Prostate gland (tissue), 2 donors: ENCODE measurements around the gene LZTS2. TPM values are rescaled to one million over a fixed set of nuclear protein-coding genes. Genes with fewer than 3 reads are reported as not detected.

Source experiments
- DNase-seq: peaks from one replicate; pipeline ENCODE4 v3.0.0-alpha.2; 2019; ENCODE audit warnings: low spot score
- H3K27ac ChIP-seq, 2 donors: fragments of 200-600 bp; sonication (generic); 2 replicates each; pipeline ENCODE4 v1.5.1; 2017 to 2019
- H3K27me3 ChIP-seq: fragments of 200-600 bp; sonication (generic); replicated peaks from 2 replicates; pipeline ENCODE4 v1.5.1; 2019; ENCODE audit not compliant: insufficient read depth
- H3K36me3 ChIP-seq, 2 donors: fragments of 200-600 bp; sonication (generic); 1 replicate in 1 of 2; 2 replicates in 1 of 2; pipeline versions ENCODE4 v1.5.1 to v1.8.1; 2017 to 2019
- H3K4me1 ChIP-seq: fragments of 200-600 bp; sonication (generic); replicated peaks from 2 replicates; pipeline ENCODE4 v1.5.1; 2019
- H3K4me3 ChIP-seq, 2 donors: fragments of 200-600 bp; sonication (generic); 2 replicates each; pipeline ENCODE4 v1.5.1; 2017 to 2019
- H3K9me3 ChIP-seq: fragments of 200-600 bp; sonication (generic); 2 replicates; pipeline ENCODE4 v1.5.1; 2017
- POLR2A ChIP-seq: fragments of 450-650 bp; IDR thresholded peaks from one replicate; pipeline ENCODE4 v1.6.1; 2016; ENCODE audit warnings: antibody characterized with exemption, mild to moderate bottlenecking
- POLR2AphosphoS5 ChIP-seq: sonication (generic); formaldehyde crosslinking; IDR thresholded peaks from one replicate; pipeline ENCODE4 v1.6.1; 2017; ENCODE audit warnings: antibody characterized with exemption
- WGBS: methylation state at CpG from one replicate; pipeline ENCODE4 v1.1.5; 2018; 5-methylcytosine and 5-hydroxymethylcytosine counted together
- intact Hi-C: fragments of 100-400 bp; cut with DNase I; formaldehyde crosslinking; loops from one replicate; pipeline ENCODE4 v1.14.2; 2022
- total RNA-seq, 2 donors: library from RNA; depleted of rRNA; stranded (reverse); fragments of >200 nt; gene quantifications; one replicate each; pipeline ENCODE4 v1.1.0, GENCODE V29; 2016
- TF ChIP-seq, protein P1 (sequence below), 4 experiments: fragments of 200-600 bp in 2 of 4; fragments of 450-650 bp in 2 of 4; sonication (generic) in 2 of 4; IDR thresholded peaks; 1 replicate in 3 of 4; 2 replicates in 1 of 4; pipeline ENCODE4 v1.5.1; 2016 to 2019; ENCODE audit warnings: antibody characterized with exemption in 4 of 4, mild to moderate bottlenecking in 2 of 4, moderate library complexity in 2 of 4

The LZTS2 gene
- total RNA-seq, 2 donors from 2014 or later, result 108 to 189 TPM

GRCh38 chr10:100997360-100998182 lies 2.0 kb upstream of the LZTS2 start:
- Histone ChIP-seq H3K27ac (peak overlapping the region; percentile 99 to 100), H3K36me3 (peaks cover 0 to 1% of the 10 kb centered on the region in 2 donors), H3K9me3 (no peaks in the 10 kb centered on the region), H3K4me3 (peak overlapping the region; percentile 64 to 91), H3K4me1 (peaks cover 23% of the 10 kb centered on the region), H3K27me3 (no peaks in the 10 kb centered on the region)
- TF ChIP-seq, protein P1, sequence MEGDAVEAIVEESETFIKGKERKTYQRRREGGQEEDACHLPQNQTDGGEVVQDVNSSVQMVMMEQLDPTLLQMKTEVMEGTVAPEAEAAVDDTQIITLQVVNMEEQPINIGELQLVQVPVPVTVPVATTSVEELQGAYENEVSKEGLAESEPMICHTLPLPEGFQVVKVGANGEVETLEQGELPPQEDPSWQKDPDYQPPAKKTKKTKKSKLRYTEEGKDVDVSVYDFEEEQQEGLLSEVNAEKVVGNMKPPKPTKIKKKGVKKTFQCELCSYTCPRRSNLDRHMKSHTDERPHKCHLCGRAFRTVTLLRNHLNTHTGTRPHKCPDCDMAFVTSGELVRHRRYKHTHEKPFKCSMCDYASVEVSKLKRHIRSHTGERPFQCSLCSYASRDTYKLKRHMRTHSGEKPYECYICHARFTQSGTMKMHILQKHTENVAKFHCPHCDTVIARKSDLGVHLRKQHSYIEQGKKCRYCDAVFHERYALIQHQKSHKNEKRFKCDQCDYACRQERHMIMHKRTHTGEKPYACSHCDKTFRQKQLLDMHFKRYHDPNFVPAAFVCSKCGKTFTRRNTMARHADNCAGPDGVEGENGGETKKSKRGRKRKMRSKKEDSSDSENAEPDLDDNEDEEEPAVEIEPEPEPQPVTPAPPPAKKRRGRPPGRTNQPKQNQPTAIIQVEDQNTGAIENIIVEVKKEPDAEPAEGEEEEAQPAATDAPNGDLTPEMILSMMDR (IDR thresholded peaks at IDR 0.05), result peak; percentile 85 to 92 (median 88)
- peak; percentile 38 for TF ChIP-seq POLR2A
- peak; percentile 27 for TF ChIP-seq POLR2AphosphoS5
- peak; percentile 71 for DNase-seq
- intact Hi-C loops, result loop anchor here (1.0 to 10.0 kb wide), 2 partner anchors 15 to 697 kb away; partner anchors contain the start of gene FBXW4
- 1% methylated on average over 59 of the region's 66 CpGs for WGBS

DNA sequence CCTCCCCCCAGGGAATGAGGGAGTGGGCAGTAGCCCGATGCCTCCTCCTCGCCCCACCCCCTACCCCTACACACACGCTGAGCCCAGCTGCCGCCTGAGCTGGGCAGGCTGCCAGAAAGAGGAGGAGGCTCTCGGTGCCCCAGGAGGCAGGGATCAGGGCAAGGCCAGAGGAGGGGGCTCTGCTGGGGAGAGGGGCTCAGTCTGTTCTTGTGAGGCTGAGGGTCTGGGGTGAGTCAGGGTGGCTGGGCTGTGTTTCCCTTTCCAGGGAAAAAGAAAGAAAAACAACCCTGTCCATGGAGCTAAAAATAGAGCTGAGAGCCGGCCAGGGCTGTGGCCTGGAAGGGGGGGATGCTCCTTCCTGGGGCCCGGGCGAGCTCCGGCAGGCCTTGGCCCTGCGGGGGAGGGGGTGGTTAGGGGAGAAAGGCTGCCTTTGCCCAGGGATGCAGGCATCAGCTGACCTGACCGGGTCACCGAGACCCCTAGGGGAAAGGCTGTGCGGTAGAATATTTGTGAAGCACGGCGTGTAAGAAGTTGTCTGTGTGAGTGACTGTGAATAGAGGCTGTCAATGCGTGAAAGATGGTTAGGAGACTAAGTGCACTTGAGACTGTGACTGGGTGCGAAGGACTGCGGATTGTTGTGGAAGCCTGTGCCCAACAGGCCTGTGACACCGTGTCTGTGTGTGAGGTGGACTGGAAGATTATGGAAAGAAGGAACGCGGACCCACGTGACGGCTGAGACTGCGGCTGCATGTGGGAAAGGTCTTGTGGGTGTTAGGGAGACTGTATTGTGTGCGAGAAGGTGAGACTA lies 1.2 kb upstream of the LZTS2 start:
- Histone ChIP-seq H3K4me3 (peak overlapping the region; percentile 64 to 91), H3K36me3 (peaks cover 0 to 10% of the 10 kb centered on the region in 2 donors), H3K27me3 (no peaks in the 10 kb centered on the region), H3K9me3 (no peaks in the 10 kb centered on the region), H3K27ac (peak overlapping the region; percentile 99 to 100), H3K4me1 (peaks cover 23% of the 10 kb centered on the region)
- intact Hi-C loops, result loop anchor here (10.0 kb wide), 1 partner anchor 696 kb away; the partner anchor contains the start of gene FBXW4
- WGBS, result 3% methylated on average over 25 of the region's 25 CpGs
- DNase-seq, result peak; percentile 81
- TF ChIP-seq, protein P1 (IDR thresholded peaks at IDR 0.05), result no peak
- TF ChIP-seq POLR2AphosphoS5 (peak; percentile 53), POLR2A (peak; percentile 39)

- peak; percentile 72 for DNase-seq
- intact Hi-C loops, result loop anchor here (10.0 kb wide), 1 partner anchor 696 kb away; the partner anchor contains the start of gene FBXW4
- peaks cover 23% of the 10 kb centered on the region for H3K4me1 ChIP-seq
Observed at GRCh38 chr10:100998991-100999741, 442 bp upstream of the LZTS2 start.

More at GRCh38 chr10:100998991-100999741, 442 bp upstream of the LZTS2 start:
- WGBS, result 2% methylated on average over 24 of the region's 83 CpGs
- H3K36me3 ChIP-seq, result peaks cover 0 to 15% of the 10 kb centered on the region in 2 donors
- peak overlapping the region; percentile 99 to 100 for H3K27ac ChIP-seq
- no peaks in the 10 kb centered on the region for H3K27me3 ChIP-seq
- TF ChIP-seq POLR2AphosphoS5, result peak; percentile 30
- TF ChIP-seq, protein P1 (IDR thresholded peaks at IDR 0.05), result peak; percentile 98 to 99 (median 98)
- TF ChIP-seq POLR2A, result peak; percentile 96
- no peaks in the 10 kb centered on the region for H3K9me3 ChIP-seq
- peak overlapping the region; percentile 64 to 91 for H3K4me3 ChIP-seq
